ENCODE measurements around the gene FOSL1. TPM values are rescaled to one million over a fixed set of nuclear protein-coding genes. Genes with fewer than 3 reads are reported as not detected.
A peak's percentile ranks its signal among the peaks of the same experiment; 100 is the strongest.

Gene FOSL1
- total and polyA plus RNA-seq, 2 donors (not counting 3 experiments of a cell fraction or from before 2014, with no cell fraction given) = 18.1 to 53.8 TPM

DNA sequence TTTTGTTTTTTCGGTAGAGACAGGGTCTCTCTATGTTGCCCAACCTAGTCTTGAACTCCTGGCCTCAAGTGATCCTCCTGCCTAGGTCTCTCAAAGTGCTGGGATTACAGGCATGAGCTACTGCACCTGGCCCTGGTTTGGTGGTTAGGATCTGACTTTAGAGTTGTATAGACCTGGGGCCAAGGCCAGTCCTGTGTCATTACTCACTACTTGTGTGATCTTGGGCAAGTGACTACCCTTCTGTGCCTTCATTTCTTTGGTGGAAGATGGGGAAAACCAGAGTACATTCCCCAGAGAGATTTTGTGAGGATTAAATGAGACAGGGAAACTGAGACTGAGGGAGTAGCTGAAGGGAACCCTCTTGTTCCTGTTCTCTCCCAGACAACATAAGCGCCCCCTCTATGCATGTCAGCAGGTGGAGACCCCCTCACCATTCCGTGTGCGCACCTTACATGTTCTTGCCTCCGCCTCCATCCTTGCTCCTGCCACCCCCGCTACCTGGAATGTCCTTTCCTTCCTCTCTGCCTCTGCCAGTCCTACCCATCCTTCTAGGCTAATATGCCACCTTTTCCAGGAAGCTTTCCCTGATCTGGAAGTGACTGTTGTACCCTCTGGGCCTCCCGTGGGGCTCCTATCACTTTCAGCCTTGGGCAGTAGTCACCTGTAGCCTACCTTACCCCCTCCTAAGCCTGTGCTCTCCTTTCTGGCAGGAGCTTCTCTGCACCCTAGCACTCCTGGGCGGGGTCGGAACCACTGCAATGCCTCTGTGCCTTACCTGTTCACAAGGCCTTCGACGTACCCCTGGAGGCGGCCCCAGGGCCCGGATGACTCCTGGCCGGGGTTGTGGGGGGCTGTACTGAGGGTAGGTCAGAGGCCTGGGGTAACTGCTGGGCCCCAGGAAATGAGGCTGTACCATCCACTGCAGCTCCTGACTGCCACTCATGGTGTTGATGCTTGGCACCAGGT lies 3.9 kb downstream of the FOSL1 start:
- Histone ChIP-seq H3K79me2 (ENCODE audit: control insufficient read depth, insufficient read depth, low read length) (peaks cover 81% of the 10 kb centered on the region), H3K4me1 (ENCODE audit: control insufficient read depth, extremely low read depth, insufficient read depth, low read length) (peaks cover 60% of the 10 kb centered on the region), H3K36me3 (ENCODE audit: control insufficient read depth in 2 of 2, extremely low read depth in 1 of 2, insufficient read depth in 2 of 2, low read length in 2 of 2) (peaks cover 5 to 8% of the 10 kb centered on the region in 2 experiments), H4K20me1 (replicated peaks; ENCODE audit: control insufficient read depth, extremely low read depth, insufficient read depth, low read length) (no peaks in the 10 kb centered on the region), H3K9me1 (replicated peaks; ENCODE audit: control insufficient read depth, extremely low read depth, insufficient read depth, low read length) (no peaks in the 10 kb centered on the region), H3K9me3 (replicated peaks; ENCODE audit: control insufficient read depth, insufficient read depth, low read length) (no peaks in the 10 kb centered on the region), H3K27me3 (ENCODE audit: control insufficient read depth in 2 of 2, insufficient read depth in 2 of 2, low read length in 2 of 2) (no peaks in the 10 kb centered on the region), H2AFZ (ENCODE audit: low read depth, low read length) (no peak overlapping the region), H3K4me2 (ENCODE audit: insufficient read depth, low read length) (peak overlapping the region; percentile 37), H3K9ac (replicated peaks; ENCODE audit: extremely low read depth, insufficient read depth, low read length) (no peak overlapping the region), H3K27ac (ENCODE audit: insufficient read depth, low read depth, low read length) (peak overlapping the region; percentile 27), H3K4me3 (replicated peaks in 1 of 3; ENCODE audit: insufficient read depth in 1 of 3, low read depth in 1 of 3, low read length in 3 of 3) (no peak overlapping the region)
- intact Hi-C loops (cut with micrococcal nuclease) (no loop called here), dilution Hi-C loops (cut with MboI; ENCODE audit: extremely low pct_ligation_motif_present, low sequenced_read_pairs) (no loop called here)
- ChIA-PET CTCF (interaction anchor here (0.8 to 6.2 kb wide), 2 partner anchors 6 to 20 kb away, joined by 3 to 69 read pairs; partner anchors contain the start of genes CCDC85B and FIBP), POLR2A (interaction anchor here (0.7 to 1.3 kb wide), 2 partner anchors 19 to 76 kb away, joined by 4 read pairs; no protein-coding TSS in a partner anchor)
- DNase-seq (ENCODE audit: low read depth, low spot score) (no peak), FAIRE-seq (no peak)
- TF ChIP-seq JUN (IDR thresholded peaks at IDR 0.05; ENCODE audit: borderline replicate concordance, insufficient read depth, insufficient read length, low read depth) = no peak
- no peak for TF ChIP-seq EZH2 (IDR thresholded peaks at IDR 0.05; ENCODE audit: borderline replicate concordance, low read depth, low read length, severe bottlenecking)
- TF ChIP-seq, protein P1, sequence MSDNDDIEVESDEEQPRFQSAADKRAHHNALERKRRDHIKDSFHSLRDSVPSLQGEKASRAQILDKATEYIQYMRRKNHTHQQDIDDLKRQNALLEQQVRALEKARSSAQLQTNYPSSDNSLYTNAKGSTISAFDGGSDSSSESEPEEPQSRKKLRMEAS (IDR thresholded peaks at IDR 0.05; ENCODE audit: insufficient read depth, insufficient read length) = no peak
- no peak for TF ChIP-seq MYC (IDR thresholded peaks at IDR 0.05; ENCODE audit: low read depth, low read length)
- no peak for TF ChIP-seq POLR2AphosphoS5 (IDR thresholded peaks at IDR 0.05; ENCODE audit: insufficient read depth, low read depth, low read length)
- no peak for TF ChIP-seq GATA2 (IDR thresholded peaks at IDR 0.05; ENCODE audit: insufficient read depth, insufficient read length, low read depth, low read length)
- TF ChIP-seq FOS (IDR thresholded peaks at IDR 0.05; ENCODE audit: borderline replicate concordance, insufficient read depth, low read length) = no peak
- TF ChIP-seq POLR2A (IDR thresholded peaks at IDR 0.05; ENCODE audit: low read depth, low read length) = peak; percentile 3
- TF ChIP-seq, protein P2, sequence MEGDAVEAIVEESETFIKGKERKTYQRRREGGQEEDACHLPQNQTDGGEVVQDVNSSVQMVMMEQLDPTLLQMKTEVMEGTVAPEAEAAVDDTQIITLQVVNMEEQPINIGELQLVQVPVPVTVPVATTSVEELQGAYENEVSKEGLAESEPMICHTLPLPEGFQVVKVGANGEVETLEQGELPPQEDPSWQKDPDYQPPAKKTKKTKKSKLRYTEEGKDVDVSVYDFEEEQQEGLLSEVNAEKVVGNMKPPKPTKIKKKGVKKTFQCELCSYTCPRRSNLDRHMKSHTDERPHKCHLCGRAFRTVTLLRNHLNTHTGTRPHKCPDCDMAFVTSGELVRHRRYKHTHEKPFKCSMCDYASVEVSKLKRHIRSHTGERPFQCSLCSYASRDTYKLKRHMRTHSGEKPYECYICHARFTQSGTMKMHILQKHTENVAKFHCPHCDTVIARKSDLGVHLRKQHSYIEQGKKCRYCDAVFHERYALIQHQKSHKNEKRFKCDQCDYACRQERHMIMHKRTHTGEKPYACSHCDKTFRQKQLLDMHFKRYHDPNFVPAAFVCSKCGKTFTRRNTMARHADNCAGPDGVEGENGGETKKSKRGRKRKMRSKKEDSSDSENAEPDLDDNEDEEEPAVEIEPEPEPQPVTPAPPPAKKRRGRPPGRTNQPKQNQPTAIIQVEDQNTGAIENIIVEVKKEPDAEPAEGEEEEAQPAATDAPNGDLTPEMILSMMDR (IDR thresholded peaks at IDR 0.05; ENCODE audit: extremely low read depth in 1 of 2, insufficient read depth in 1 of 2, low read depth in 1 of 2, low read length in 2 of 2) = no peak
- no TSS peak for BruUV-seq (replicated peaks)

All from endothelial cell of umbilical vein (primary cell).